Suprapubic skin (tissue), 4 donors: ENCODE results near the gene ADAMTS2. TPM values are rescaled to one million over a fixed set of nuclear protein-coding genes. Genes with fewer than 3 reads are reported as not detected.

Experiments
- DNase-seq, 2 donors: peaks; one replicate each; pipeline ENCODE4 v3.0.0-alpha.2; 2019; ENCODE audit warnings: low spot score in 2 of 2
- H3K27ac ChIP-seq: fragments of 200-600 bp; sonication (generic); one replicate; pipeline ENCODE4 v1.5.1; 2019
- H3K27me3 ChIP-seq: fragments of 200-600 bp; sonication (generic); one replicate; pipeline ENCODE4 v1.5.1; 2019
- H3K36me3 ChIP-seq: fragments of 200-600 bp; sonication (generic); one replicate; pipeline ENCODE4 v1.5.1; 2019
- H3K4me1 ChIP-seq: fragments of 200-600 bp; sonication (generic); one replicate; pipeline ENCODE4 v1.5.1; 2019
- H3K4me3 ChIP-seq: fragments of 200-600 bp; sonication (generic); one replicate; pipeline ENCODE4 v1.5.1; 2019; ENCODE audit warnings: mild to moderate bottlenecking
- H3K9me3 ChIP-seq: fragments of 200-600 bp; sonication (generic); one replicate; pipeline ENCODE4 v1.5.1; 2019
- CTCF ChIP-seq, 2 donors: fragments of 200-600 bp in 1 of 2; fragments of 450-650 bp in 1 of 2; sonication (generic) in 1 of 2; IDR thresholded peaks; one replicate each; pipeline ENCODE4 v1.5.1; 2016 to 2019; ENCODE audit warnings: antibody characterized with exemption in 2 of 2, mild to moderate bottlenecking in 1 of 2, moderate library complexity in 1 of 2
- EP300 ChIP-seq: sonication (generic); formaldehyde crosslinking; IDR thresholded peaks from one replicate; pipeline ENCODE4 v1.6.1; 2017; ENCODE audit warnings: antibody characterized with exemption
- POLR2A ChIP-seq, 2 donors: fragments of 450-650 bp; IDR thresholded peaks; one replicate each; pipeline ENCODE4 v1.6.1; 2017; ENCODE audit warnings: antibody characterized with exemption in 2 of 2, mild to moderate bottlenecking in 2 of 2, moderate library complexity in 2 of 2
- POLR2AphosphoS5 ChIP-seq, 3 donors: sonication (generic); formaldehyde crosslinking; IDR thresholded peaks; one replicate each; pipeline ENCODE4 v1.6.1; 2017; ENCODE audit warnings: antibody characterized with exemption in 3 of 3
- WGBS: methylation state at CpG from one replicate; pipeline ENCODE4 v1.1.5; 2018; 5-methylcytosine and 5-hydroxymethylcytosine counted together
- total RNA-seq, 4 donors: library from RNA; depleted of rRNA; stranded (reverse); fragments of >200 nt; gene quantifications; one replicate each; pipeline ENCODE4 v1.1.0, GENCODE V29; 2016

Gene ADAMTS2
- total RNA-seq, 4 donors from 2014 or later: 3.1 to 5.5 (median 4.3) TPM

GRCh38 chr5:179377421-179378115, 32.3 kb upstream of the ADAMTS2 start:
- peak; percentile 49 to 76 for DNase-seq

DNA sequence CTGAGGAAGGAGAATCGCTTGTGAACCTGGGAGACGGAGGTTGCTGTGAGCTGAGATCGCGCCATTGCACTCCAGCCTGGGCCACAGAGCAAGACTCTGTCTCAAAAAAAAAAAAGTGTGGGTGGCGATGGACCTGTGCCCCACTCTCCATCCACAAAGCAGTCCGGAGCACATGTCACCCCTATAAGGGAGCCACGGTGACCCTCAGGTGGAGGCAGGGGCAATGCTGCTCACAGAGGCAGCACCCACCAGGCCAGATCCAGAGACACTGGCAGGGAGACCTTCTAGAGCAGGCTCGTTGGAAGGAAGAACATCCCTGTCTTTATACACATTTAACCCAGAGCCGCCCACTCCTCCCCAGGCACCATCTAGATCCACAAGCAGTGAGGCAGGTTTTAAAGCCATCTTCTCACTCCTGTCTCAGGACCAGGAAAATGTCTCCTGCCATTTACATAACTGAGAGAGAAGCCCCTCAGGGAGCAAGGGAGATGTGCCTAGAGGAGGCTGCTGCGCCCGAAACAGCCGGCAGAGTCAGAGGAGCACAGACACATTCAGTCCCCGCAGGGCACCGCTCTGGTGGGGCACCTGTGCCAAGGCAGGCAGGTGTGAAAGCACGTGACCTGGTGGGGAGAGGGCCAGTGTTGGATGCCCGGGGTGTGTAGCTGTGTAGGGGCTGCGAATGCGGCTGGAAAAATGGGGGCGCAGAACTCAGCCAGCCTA, 31.6 kb upstream of the ADAMTS2 start:
- peak; percentile 33 to 58 for DNase-seq
- Histone ChIP-seq H3K36me3 (no peaks in the 10 kb centered on the region), H3K9me3 (no peaks in the 10 kb centered on the region), H3K27me3 (no peaks in the 10 kb centered on the region), H3K27ac (no peak overlapping the region), H3K4me3 (no peak overlapping the region), H3K4me1 (no peaks in the 10 kb centered on the region)
- WGBS: 80% methylated on average over 18 of the region's 19 CpGs
- no peak for TF ChIP-seq POLR2AphosphoS5 (IDR thresholded peaks at IDR 0.05)
- TF ChIP-seq CTCF (IDR thresholded peaks at IDR 0.05): no peak
- no peak for TF ChIP-seq EP300
- TF ChIP-seq POLR2A (IDR thresholded peaks at IDR 0.05): no peak

More at GRCh38 chr5:179377421-179378115, 32.3 kb upstream of the ADAMTS2 start:
- Histone ChIP-seq H3K36me3 (no peaks in the 10 kb centered on the region), H3K27me3 (no peaks in the 10 kb centered on the region), H3K4me3 (no peak overlapping the region), H3K27ac (no peak overlapping the region), H3K4me1 (no peaks in the 10 kb centered on the region), H3K9me3 (no peaks in the 10 kb centered on the region)
- TF ChIP-seq CTCF (IDR thresholded peaks at IDR 0.05) (no peak), EP300 (no peak), POLR2AphosphoS5 (IDR thresholded peaks at IDR 0.05) (no peak), POLR2A (IDR thresholded peaks at IDR 0.05) (no peak)
- 90% methylated on average over 17 of the region's 17 CpGs for WGBS

- TF ChIP-seq POLR2A (IDR thresholded peaks at IDR 0.05): no peak
- no peak for TF ChIP-seq CTCF (IDR thresholded peaks at IDR 0.05)
- no peak for TF ChIP-seq EP300
- Histone ChIP-seq H3K36me3 (no peaks in the 10 kb centered on the region), H3K4me1 (no peaks in the 10 kb centered on the region), H3K27ac (no peak overlapping the region), H3K27me3 (no peaks in the 10 kb centered on the region), H3K9me3 (no peaks in the 10 kb centered on the region), H3K4me3 (no peak overlapping the region)
- WGBS: 84% methylated on average over 2 of the region's 2 CpGs
- peak; percentile 40 for DNase-seq
Measured at GRCh38 chr5:179375831-179376365, 30.6 kb upstream of the ADAMTS2 start.

GRCh38 chr5:179375236-179375685, 30.0 kb upstream of the ADAMTS2 start:
- DNase-seq: peak in 1 of 2 donors; percentile 59

More at GRCh38 chr5:179375236-179375685, 30.0 kb upstream of the ADAMTS2 start:
- 82% methylated on average over 3 of the region's 3 CpGs for WGBS
- Histone ChIP-seq H3K4me3 (no peak overlapping the region), H3K27me3 (no peaks in the 10 kb centered on the region), H3K4me1 (no peaks in the 10 kb centered on the region), H3K27ac (no peak overlapping the region), H3K9me3 (no peaks in the 10 kb centered on the region), H3K36me3 (no peaks in the 10 kb centered on the region)
- TF ChIP-seq CTCF (IDR thresholded peaks at IDR 0.05) (no peak), POLR2AphosphoS5 (IDR thresholded peaks at IDR 0.05) (no peak), POLR2A (IDR thresholded peaks at IDR 0.05) (no peak), EP300 (no peak)
